Skeletal muscle tissue (tissue), 4 donors: Measurements from ENCODE around the gene SPN. TPM values are rescaled to one million over a fixed set of nuclear protein-coding genes. Genes with fewer than 3 reads are reported as not detected.
A peak's percentile ranks its signal among the peaks of the same experiment; 100 is the strongest.
"Not testable (repeated sequence)": the region's sequence is repeated elsewhere in the genome, so short reads cannot be mapped to it uniquely, and the experiment has no call there.

ENCODE experiments used
- H3K27ac ChIP-seq: one replicate; pipeline ENCODE4 v1.7.0; 2013; ENCODE audit warnings: mild to moderate bottlenecking, low read depth, low read length, inconsistent platforms
- H3K27me3 ChIP-seq, 3 donors: one replicate each; pipeline ENCODE4 v1.7.0; 2013; ENCODE audit warnings: low read length in 3 of 3; ENCODE audit not compliant: control insufficient read depth in 3 of 3, insufficient read depth in 3 of 3
- H3K36me3 ChIP-seq, 3 donors: one replicate each; pipeline ENCODE4 v1.7.0; 2013; ENCODE audit warnings: low read length in 3 of 3; ENCODE audit not compliant: control insufficient read depth in 3 of 3, insufficient read depth in 3 of 3
- H3K4me1 ChIP-seq, 3 donors: one replicate each; pipeline ENCODE4 v1.7.0; 2013; ENCODE audit warnings: low read length in 3 of 3, mild to moderate bottlenecking in 3 of 3; ENCODE audit not compliant: control insufficient read depth in 3 of 3, insufficient read depth in 3 of 3
- H3K4me3 ChIP-seq, 3 donors: one replicate each; pipeline ENCODE4 v1.7.0; 2013; ENCODE audit warnings: low read length in 3 of 3
- H3K9ac ChIP-seq, 3 donors: one replicate each; pipeline ENCODE4 v1.7.0; 2013; ENCODE audit warnings: low read length in 3 of 3, mild to moderate bottlenecking in 3 of 3, moderate library complexity in 2 of 3, low read depth in 1 of 3
- H3K9me3 ChIP-seq, 3 donors: one replicate each; pipeline ENCODE4 v1.7.0; 2013; ENCODE audit warnings: low read length in 3 of 3; ENCODE audit not compliant: control insufficient read depth in 3 of 3
- total RNA-seq: library from RNA; depleted of rRNA; stranded (reverse); fragments of >200 nt; gene quantifications from one replicate; pipeline ENCODE4 v1.2.3, GENCODE V29; 2014
- donor health status: Osteomylitis.

Gene SPN
- total RNA-seq, 1 donor from 2014 or later, result 1.0 TPM

DNA sequence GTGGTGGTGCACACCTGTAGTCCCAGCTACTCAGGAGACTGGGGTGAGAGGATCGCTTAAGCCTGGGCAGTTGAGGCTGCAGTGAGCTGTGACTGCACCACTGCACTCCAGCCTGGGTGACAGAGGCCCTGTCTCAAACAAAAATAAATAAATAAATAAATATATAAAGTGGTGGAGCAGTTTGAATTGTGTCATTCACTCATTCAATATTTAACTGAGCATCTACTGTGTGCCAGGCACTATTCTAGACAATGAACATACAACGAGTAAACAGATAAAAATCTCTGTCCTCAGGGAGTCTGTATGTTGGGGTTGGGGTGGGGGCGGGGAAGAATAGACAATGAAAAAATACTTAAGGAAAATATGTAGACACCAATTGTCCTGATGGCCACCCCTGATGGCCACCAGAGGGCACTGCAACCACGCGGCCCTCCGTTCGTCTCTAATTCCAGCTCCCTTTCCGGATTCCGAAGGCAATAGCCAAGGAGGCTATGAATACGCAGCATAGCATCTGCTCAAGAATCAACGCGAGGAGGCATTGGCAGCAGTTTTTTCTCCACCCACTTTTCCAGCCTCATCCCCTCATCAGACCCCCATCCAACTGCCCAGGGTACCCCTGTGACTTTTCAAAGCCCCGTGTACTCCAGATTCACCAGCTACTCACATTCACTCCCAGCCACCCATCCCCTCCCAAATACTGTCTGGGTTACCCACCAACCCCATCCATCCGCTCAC lies 37.4 kb downstream of the SPN start:
- no peak overlapping the region for H3K9ac ChIP-seq
- H3K27me3 ChIP-seq, result no peaks in the 10 kb centered on the region
- H3K4me1 ChIP-seq, result peaks cover 0 to 3% (median 0%) of the 10 kb centered on the region in 3 donors
- no peaks in the 10 kb centered on the region for H3K9me3 ChIP-seq
- no peak overlapping the region for H3K27ac ChIP-seq
- no peak overlapping the region for H3K4me3 ChIP-seq
- H3K36me3 ChIP-seq, result no peaks in the 10 kb centered on the region

DNA sequence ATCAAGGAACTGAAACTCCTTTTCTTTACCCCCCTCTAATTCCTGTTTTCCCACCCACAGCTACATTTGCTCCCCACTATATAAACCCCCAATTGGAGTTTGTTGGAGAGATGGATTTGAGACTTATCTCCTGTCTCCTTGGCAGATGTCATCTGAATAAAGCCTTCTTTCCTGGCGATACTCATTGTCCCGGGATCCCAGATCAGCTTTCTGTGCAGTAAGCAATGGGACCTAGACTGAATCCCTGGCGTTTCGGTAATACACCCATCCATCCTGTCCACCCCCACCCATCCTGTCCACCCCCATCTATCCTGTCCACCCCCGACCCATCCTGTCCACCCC lies 38.1 kb downstream of the SPN start:
- no peak overlapping the region for H3K27ac ChIP-seq
- H3K4me1 ChIP-seq, result peaks cover 0 to 3% (median 0%) of the 10 kb centered on the region in 3 donors
- no peaks in the 10 kb centered on the region for H3K9me3 ChIP-seq
- no peaks in the 10 kb centered on the region for H3K27me3 ChIP-seq
- H3K4me3 ChIP-seq, result no peak overlapping the region
- no peaks in the 10 kb centered on the region for H3K36me3 ChIP-seq
- no peak overlapping the region for H3K9ac ChIP-seq

GRCh38 chr16:29702269-29702668 lies 39.2 kb downstream of the SPN start:
- no peak overlapping the region for H3K27ac ChIP-seq
- no peak overlapping the region for H3K9ac ChIP-seq
- H3K4me1 ChIP-seq, result peaks cover 0 to 3% (median 0%) of the 10 kb centered on the region in 3 donors

GRCh38 chr16:29705030-29705429 lies 42.0 kb downstream of the SPN start:
- Histone ChIP-seq H3K36me3 (no peaks in the 10 kb centered on the region), H3K27me3 (no peaks in the 10 kb centered on the region), H3K4me1 (peaks cover 0 to 3% (median under 1%) of the 10 kb centered on the region in 3 donors), H3K9me3 (no peaks in the 10 kb centered on the region), H3K27ac (no peak overlapping the region), H3K4me3 (no peak overlapping the region), H3K9ac (no peak overlapping the region)

More at GRCh38 chr16:29702269-29702668, 39.2 kb downstream of the SPN start:
- Histone ChIP-seq H3K9me3 (no peaks in the 10 kb centered on the region), H3K36me3 (no peaks in the 10 kb centered on the region), H3K4me3 (no peak overlapping the region), H3K27me3 (no peaks in the 10 kb centered on the region)

DNA sequence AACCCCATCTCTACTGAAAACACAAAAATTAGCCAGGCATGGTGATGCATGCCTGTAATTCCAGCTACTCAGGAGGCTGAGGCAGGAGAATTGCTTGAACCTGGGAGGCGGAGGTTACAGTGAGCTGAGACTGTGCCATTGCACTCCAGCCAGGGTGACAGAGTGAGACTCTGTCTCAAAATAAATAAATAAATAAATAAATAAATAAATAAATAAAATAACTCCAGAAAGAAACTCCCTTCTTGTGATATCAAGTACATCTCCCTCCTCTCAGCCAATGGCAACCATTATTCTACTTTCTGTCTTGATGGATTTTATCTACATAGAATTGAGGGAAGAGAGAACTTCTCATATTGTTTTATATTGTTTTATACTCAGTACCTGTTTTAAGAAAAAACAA lies 44.1 kb downstream of the SPN start:
- not testable (repeated sequence) for H3K9me3 ChIP-seq, H3K4me3 ChIP-seq

GRCh38 chr16:29708917-29709600 lies 46.0 kb downstream of the SPN start:
- Histone ChIP-seq H3K4me1 (peaks cover 0 to 2% (median 0%) of the 10 kb centered on the region in 3 donors), H3K27me3 (no peaks in the 10 kb centered on the region), H3K9ac (no peak overlapping the region), H3K36me3 (no peaks in the 10 kb centered on the region), H3K27ac (no peak overlapping the region), H3K9me3 (no peaks in the 10 kb centered on the region), H3K4me3 (no peak overlapping the region)

More for the DNA sequence above, 44.1 kb downstream of the SPN start:
- H3K36me3 ChIP-seq, H3K27me3 ChIP-seq, H3K27ac ChIP-seq, H3K4me1 ChIP-seq, H3K9ac ChIP-seq: not testable (repeated sequence)

DNA sequence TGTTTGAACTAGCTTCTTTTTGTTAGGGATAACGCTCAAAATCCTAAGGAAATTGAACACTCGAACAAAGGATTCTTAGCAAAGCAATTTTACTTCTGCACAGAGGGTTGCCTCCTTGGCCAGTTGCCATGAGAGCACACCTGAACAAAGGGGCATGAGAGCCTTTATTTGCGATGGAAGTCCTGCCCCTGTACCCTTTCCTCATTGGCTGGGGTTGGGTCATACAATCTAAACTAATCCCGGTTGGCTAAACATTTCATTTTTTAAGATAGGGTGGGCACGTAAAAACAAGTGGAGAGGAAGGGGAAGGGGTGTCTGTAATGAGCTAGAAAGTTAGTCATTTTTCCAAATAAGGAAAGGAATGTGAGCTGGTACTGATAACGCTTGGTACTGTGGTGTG lies 46.6 kb downstream of the SPN start:
- H3K4me1 ChIP-seq, H3K9ac ChIP-seq, H3K36me3 ChIP-seq, H3K27ac ChIP-seq, H3K9me3 ChIP-seq, H3K27me3 ChIP-seq, H3K4me3 ChIP-seq: not testable (repeated sequence)

DNA sequence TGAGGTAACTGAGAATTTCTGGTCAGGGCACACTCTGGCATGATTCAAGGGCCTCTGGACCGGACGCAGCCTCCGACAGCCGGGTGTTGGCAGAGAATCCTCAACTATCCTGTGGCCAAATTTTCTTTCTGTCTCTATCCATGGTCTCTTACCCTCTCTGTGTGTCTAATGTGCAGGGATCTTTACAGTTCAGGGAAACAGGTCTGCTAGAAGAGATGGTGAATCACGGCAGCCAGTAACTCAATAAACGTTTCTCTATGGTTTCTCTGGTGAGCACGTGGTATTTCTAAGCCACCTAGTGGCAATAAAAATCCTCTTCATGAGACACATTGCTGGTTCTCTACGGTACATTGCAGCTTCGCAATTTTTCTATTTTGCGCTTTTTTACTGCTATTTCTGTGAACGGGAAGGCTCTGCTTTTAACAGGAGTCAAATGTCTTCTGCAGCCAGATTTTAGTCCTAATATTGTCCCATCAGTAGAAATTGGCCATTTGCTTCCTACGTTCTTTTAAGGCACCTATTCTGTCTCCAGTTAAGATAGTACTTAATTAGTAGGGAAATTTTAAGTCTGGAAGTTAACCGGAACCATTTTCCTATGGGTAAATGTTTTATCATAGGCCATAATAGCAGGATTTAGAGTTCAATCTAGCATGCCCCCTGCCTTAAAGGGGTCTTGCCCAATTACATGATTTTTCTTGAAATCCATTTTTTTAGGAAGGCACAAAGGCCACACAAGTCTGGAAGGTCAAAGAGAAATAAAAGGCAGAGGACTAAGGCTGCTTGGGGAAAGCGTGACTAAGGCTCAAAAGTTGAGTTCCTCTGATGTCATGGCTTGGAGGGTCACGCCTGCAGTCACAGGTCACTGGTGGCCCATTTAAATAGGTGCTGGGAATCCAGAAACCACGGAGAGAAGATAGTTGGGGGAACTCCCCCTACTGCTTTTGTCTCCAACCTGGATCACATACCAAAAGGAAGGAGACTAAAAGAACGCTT lies 47.5 kb downstream of the SPN start:
- H3K27me3 ChIP-seq, result no peaks in the 10 kb centered on the region
- no peaks in the 10 kb centered on the region for H3K36me3 ChIP-seq
- H3K9ac ChIP-seq, result peak overlapping the region in 2 of 3 donors; percentile 16 to 21
- H3K4me1 ChIP-seq, result peaks cover 0 to 2% (median 0%) of the 10 kb centered on the region in 3 donors
- no peak overlapping the region for H3K27ac ChIP-seq
- peak overlapping the region in 2 of 3 donors; percentile 52 to 59 for H3K4me3 ChIP-seq
- H3K9me3 ChIP-seq, result no peaks in the 10 kb centered on the region

DNA sequence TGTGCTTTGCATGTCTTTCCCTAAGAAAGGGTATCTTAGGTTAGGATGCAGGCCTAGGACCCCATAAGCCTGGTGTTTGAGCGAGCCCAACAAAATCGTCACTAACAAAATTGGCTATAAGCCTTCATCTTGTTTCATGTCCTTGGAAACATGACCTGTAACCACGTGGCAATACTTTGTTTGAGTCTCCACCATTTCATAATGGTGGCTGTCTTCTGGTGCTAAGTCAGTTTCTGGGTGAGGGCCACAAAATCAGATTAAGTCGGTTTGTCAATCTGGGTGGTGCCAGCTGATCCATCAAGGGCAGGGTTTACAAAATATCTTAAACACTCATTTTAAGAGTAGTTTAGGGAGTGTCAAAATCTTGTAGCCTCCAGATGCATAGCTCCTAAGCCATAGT lies 49.8 kb downstream of the SPN start:
- H3K36me3 ChIP-seq, result no peaks in the 10 kb centered on the region
- H3K9ac ChIP-seq, result no peak overlapping the region
- H3K4me3 ChIP-seq, result no peak overlapping the region
- no peaks in the 10 kb centered on the region for H3K9me3 ChIP-seq
- H3K4me1 ChIP-seq, result peaks cover 0 to 2% (median 0%) of the 10 kb centered on the region in 3 donors
- no peak overlapping the region for H3K27ac ChIP-seq
- H3K27me3 ChIP-seq, result no peaks in the 10 kb centered on the region
